Measurements from ENCODE around the gene EIF3I. TPM values are rescaled to one million over a fixed set of nuclear protein-coding genes. Genes with fewer than 3 reads are reported as not detected.

Gene EIF3I
- polyA plus RNA-seq, 1 of the 3 experiments (the other 2 are of a cell fraction) = 479 TPM

DNA sequence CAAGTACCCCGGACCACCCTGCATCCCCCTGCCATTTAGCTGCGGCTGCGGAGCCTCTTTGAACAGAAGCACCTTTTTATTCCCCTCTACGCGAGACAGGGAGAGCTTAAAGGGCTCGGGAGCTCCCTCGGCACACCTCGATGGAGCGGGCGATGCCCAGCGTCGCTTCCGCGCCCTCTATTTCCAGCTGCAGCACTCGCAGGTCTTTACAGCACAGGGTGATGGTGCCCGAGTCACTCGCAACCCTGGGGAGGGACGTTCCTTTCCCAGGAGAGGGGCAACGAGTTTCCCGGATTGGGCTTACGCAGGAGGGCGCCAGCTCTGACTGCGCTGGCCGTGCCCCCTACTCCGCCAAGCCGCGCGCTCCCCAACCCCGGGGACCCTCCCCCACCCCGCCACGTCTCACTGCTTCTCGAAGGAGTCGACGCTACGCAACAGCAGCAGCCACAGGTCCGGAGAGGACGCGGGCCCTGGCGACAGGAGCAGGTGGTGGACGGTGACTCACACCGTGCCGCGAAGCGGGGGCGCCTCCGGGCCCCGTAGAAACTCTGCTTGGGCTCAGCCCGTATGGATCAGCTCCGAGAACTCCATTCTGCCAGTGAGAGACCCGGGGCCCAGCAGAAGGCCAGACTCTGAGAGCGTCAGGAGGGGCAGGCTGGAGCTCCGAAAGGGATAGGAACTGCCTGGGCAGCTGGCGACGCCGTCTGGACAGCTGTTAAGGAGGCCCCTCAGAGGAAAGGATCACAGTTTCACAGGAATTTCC lies 19.0 kb downstream of the EIF3I start:
- Histone ChIP-seq H3K27ac (ENCODE audit: low read depth in 2 of 2, low read length in 1 of 2) (no peak overlapping the region; a peak in 1 of 4 replicates), H3K27me3 (ENCODE audit: insufficient read depth) (no peaks in the 10 kb centered on the region), H3K36me3 (replicated peaks in 1 of 2; ENCODE audit: control insufficient read depth in 1 of 2, insufficient read depth in 2 of 2, low read length in 1 of 2) (no peaks in the 10 kb centered on the region), H3K79me2 (ENCODE audit: insufficient read depth) (no peaks in the 10 kb centered on the region), H3K4me2 (peak overlapping the region; percentile 83), H3K9me2 (no peaks in the 10 kb centered on the region), H3K4me1 (ENCODE audit: control insufficient read depth in 1 of 2, insufficient read depth in 2 of 2, low read depth in 1 of 2, low read length in 1 of 2) (peaks cover 6 to 13% of the 10 kb centered on the region in 2 experiments; a peak in 2 of 4 replicates), H3F3A (replicated peaks; ENCODE audit: insufficient read depth) (peaks cover 22% of the 10 kb centered on the region), H3K9me3 (no peaks in the 10 kb centered on the region), H2AFZ (ENCODE audit: low read depth) (peak overlapping the region; percentile 89; the same call in 1 of the 2 replicates), H3K4me3 (ENCODE audit: low read depth in 2 of 2, low read length in 1 of 2) (peak overlapping the region; percentile 51 to 57), H3K9ac (peak overlapping the region; percentile 25; the same call in 1 of the 2 replicates), H4K20me1 (ENCODE audit: insufficient read depth) (no peaks in the 10 kb centered on the region)
- ChIA-PET POLR2A (interaction anchor here (0.5 to 2.1 kb wide), 11 partner anchors 12 to 95 kb away, joined by 3 to 14 read pairs (median 3); partner anchors contain the start of gene MARCKSL1), CTCF (interaction anchor here (0.7 to 3.7 kb wide), 12 partner anchors 12 to 215 kb away, joined by 3 to 24 read pairs (median 4); partner anchors contain the start of genes EIF3I and TMEM234)
- DNase-seq = peak; percentile 79
- TF ChIP-seq, protein P1, sequence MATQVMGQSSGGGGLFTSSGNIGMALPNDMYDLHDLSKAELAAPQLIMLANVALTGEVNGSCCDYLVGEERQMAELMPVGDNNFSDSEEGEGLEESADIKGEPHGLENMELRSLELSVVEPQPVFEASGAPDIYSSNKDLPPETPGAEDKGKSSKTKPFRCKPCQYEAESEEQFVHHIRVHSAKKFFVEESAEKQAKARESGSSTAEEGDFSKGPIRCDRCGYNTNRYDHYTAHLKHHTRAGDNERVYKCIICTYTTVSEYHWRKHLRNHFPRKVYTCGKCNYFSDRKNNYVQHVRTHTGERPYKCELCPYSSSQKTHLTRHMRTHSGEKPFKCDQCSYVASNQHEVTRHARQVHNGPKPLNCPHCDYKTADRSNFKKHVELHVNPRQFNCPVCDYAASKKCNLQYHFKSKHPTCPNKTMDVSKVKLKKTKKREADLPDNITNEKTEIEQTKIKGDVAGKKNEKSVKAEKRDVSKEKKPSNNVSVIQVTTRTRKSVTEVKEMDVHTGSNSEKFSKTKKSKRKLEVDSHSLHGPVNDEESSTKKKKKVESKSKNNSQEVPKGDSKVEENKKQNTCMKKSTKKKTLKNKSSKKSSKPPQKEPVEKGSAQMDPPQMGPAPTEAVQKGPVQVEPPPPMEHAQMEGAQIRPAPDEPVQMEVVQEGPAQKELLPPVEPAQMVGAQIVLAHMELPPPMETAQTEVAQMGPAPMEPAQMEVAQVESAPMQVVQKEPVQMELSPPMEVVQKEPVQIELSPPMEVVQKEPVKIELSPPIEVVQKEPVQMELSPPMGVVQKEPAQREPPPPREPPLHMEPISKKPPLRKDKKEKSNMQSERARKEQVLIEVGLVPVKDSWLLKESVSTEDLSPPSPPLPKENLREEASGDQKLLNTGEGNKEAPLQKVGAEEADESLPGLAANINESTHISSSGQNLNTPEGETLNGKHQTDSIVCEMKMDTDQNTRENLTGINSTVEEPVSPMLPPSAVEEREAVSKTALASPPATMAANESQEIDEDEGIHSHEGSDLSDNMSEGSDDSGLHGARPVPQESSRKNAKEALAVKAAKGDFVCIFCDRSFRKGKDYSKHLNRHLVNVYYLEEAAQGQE (IDR thresholded peaks at IDR 0.05; ENCODE audit: low read depth, low read length) = no peak
- peak; percentile 28; the same call in 1 of the 2 replicates for TF ChIP-seq FOSL2 (IDR thresholded peaks at IDR 0.05; ENCODE audit: borderline replicate concordance, low read depth)
- TF ChIP-seq, protein P2, sequence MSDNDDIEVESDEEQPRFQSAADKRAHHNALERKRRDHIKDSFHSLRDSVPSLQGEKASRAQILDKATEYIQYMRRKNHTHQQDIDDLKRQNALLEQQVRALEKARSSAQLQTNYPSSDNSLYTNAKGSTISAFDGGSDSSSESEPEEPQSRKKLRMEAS (IDR thresholded peaks at IDR 0.05; ENCODE audit: low read depth) = peak; percentile 75
- 8% methylated on average over 20 of the region's 55 CpGs for WGBS (ENCODE audit: low lambda C conversion rate)

DNA sequence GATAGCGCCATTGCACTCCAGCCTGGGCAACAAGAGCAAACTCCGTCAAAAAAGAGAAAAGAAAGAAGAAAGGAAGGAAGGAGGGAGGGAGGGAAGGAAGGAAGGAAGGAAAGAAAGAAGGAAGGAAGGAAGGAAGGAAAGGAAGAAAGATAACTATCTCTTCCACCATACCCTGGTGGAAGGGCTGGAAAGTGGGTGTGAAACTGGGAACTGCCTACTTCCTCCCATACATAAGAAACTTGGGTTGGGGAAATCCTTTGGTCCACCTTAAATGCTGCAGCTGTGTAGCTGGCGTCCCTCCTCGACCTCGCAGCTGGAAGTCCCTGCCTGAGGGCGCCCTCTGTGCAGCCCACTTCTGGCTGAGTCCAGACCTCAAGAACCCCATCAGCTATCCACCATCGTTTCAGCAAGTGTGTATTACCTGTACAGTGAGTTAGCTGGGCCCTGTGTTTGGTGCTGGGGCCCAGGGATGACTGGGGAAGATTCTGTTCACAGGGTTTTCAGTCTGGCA lies 20.2 kb downstream of the EIF3I start:
- Histone ChIP-seq H3K36me3 (replicated peaks in 1 of 2; ENCODE audit: control insufficient read depth in 1 of 2, insufficient read depth in 2 of 2, low read length in 1 of 2) (no peaks in the 10 kb centered on the region), H3K9me2 (no peaks in the 10 kb centered on the region), H3K4me2 (no peak overlapping the region), H3K9me3 (no peaks in the 10 kb centered on the region), H2AFZ (ENCODE audit: low read depth) (no peak overlapping the region), H3K27ac (ENCODE audit: low read depth in 2 of 2, low read length in 1 of 2) (no peak overlapping the region), H4K20me1 (ENCODE audit: insufficient read depth) (no peaks in the 10 kb centered on the region), H3F3A (replicated peaks; ENCODE audit: insufficient read depth) (peaks cover 12% of the 10 kb centered on the region), H3K4me3 (ENCODE audit: low read depth in 2 of 2, low read length in 1 of 2) (no peak overlapping the region), H3K79me2 (ENCODE audit: insufficient read depth) (no peaks in the 10 kb centered on the region), H3K9ac (no peak overlapping the region), H3K4me1 (ENCODE audit: control insufficient read depth in 1 of 2, insufficient read depth in 2 of 2, low read depth in 1 of 2, low read length in 1 of 2) (peaks cover 10 to 13% of the 10 kb centered on the region in 2 experiments; a peak in 3 of 4 replicates), H3K27me3 (ENCODE audit: insufficient read depth) (no peaks in the 10 kb centered on the region)
- TF ChIP-seq, protein P3, sequence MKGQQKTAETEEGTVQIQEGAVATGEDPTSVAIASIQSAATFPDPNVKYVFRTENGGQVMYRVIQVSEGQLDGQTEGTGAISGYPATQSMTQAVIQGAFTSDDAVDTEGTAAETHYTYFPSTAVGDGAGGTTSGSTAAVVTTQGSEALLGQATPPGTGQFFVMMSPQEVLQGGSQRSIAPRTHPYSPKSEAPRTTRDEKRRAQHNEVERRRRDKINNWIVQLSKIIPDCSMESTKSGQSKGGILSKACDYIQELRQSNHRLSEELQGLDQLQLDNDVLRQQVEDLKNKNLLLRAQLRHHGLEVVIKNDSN (IDR thresholded peaks at IDR 0.05; ENCODE audit: borderline replicate concordance, low read depth) = no peak
- TF ChIP-seq NRF1 (IDR thresholded peaks at IDR 0.05; ENCODE audit: low read depth, low read length) (no peak), GATA2 (CRISPR knock-in tag; IDR thresholded peaks at IDR 0.05) (no peak), RXRA (IDR thresholded peaks at IDR 0.05; ENCODE audit: borderline replicate concordance, low read depth) (no peak), MXI1 (IDR thresholded peaks at IDR 0.05; ENCODE audit: low read depth, low read length) (no peak), NFIC (IDR thresholded peaks at IDR 0.05; ENCODE audit: borderline replicate concordance) (no peak), YY1 (IDR thresholded peaks at IDR 0.05; ENCODE audit: low read depth) (no peak), MEF2A (IDR thresholded peaks at IDR 0.05; ENCODE audit: borderline replicate concordance, low read depth) (no peak)
- TF ChIP-seq, protein P4, sequence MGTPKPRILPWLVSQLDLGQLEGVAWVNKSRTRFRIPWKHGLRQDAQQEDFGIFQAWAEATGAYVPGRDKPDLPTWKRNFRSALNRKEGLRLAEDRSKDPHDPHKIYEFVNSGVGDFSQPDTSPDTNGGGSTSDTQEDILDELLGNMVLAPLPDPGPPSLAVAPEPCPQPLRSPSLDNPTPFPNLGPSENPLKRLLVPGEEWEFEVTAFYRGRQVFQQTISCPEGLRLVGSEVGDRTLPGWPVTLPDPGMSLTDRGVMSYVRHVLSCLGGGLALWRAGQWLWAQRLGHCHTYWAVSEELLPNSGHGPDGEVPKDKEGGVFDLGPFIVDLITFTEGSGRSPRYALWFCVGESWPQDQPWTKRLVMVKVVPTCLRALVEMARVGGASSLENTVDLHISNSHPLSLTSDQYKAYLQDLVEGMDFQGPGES (IDR thresholded peaks at IDR 0.05; ENCODE audit: low read depth, low read length) = no peak
- TF ChIP-seq, protein P5, sequence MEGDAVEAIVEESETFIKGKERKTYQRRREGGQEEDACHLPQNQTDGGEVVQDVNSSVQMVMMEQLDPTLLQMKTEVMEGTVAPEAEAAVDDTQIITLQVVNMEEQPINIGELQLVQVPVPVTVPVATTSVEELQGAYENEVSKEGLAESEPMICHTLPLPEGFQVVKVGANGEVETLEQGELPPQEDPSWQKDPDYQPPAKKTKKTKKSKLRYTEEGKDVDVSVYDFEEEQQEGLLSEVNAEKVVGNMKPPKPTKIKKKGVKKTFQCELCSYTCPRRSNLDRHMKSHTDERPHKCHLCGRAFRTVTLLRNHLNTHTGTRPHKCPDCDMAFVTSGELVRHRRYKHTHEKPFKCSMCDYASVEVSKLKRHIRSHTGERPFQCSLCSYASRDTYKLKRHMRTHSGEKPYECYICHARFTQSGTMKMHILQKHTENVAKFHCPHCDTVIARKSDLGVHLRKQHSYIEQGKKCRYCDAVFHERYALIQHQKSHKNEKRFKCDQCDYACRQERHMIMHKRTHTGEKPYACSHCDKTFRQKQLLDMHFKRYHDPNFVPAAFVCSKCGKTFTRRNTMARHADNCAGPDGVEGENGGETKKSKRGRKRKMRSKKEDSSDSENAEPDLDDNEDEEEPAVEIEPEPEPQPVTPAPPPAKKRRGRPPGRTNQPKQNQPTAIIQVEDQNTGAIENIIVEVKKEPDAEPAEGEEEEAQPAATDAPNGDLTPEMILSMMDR (IDR thresholded peaks at IDR 0.05) = no peak
- CTCF ChIA-PET = interaction anchor here (1.1 to 1.4 kb wide), 3 partner anchors 13 to 27 kb away, joined by 3 read pairs; no protein-coding TSS in a partner anchor
- POLR2A ChIA-PET = interaction anchor here (0.8 to 1.3 kb wide), 3 partner anchors 10 to 94 kb away, joined by 3 read pairs; partner anchors contain the start of gene MARCKSL1
- DNase-seq = peak; percentile 66
- 77% methylated on average over 3 of the region's 7 CpGs for WGBS (ENCODE audit: low lambda C conversion rate)

Data from SK-N-SH (cell line).